Keratinocyte (primary cell): ENCODE data around the gene ERMAP. TPM values are rescaled to one million over a fixed set of nuclear protein-coding genes. Genes with fewer than 3 reads are reported as not detected.
"Not testable (repeated sequence)": the region's sequence is repeated elsewhere in the genome, so short reads cannot be mapped to it uniquely, and the experiment has no call there.

Source experiments
- DNase-seq: peaks from one replicate; pipeline ENCODE4 v3.0.0-alpha.2; 2011; ENCODE audit warnings: low read depth, missing footprints, low spot score
- FAIRE-seq: peaks from 2 replicates; lab custom pipeline; 2011; peaks lifted over from hg19 to GRCh38; lab: Jason Lieb, UNC
- H2AFZ ChIP-seq: 2 replicates; pipeline ENCODE4 v1.6.0; 2012; ENCODE audit warnings: low read length, control low read depth, inconsistent platforms; ENCODE audit not compliant: control insufficient read depth
- H3K27ac ChIP-seq: 2 replicates; pipeline ENCODE4 v1.5.1; 2011; ENCODE audit warnings: low read length; ENCODE audit not compliant: control insufficient read depth, insufficient read depth
- H3K27me3 ChIP-seq: 3 replicates; pipeline ENCODE4 v1.6.0; 2011; ENCODE audit warnings: low read length; ENCODE audit not compliant: control insufficient read depth, insufficient read depth; ENCODE audit errors: extremely low read depth
- H3K36me3 ChIP-seq, 2 experiments: 2 replicates in 1 of 2; 3 replicates in 1 of 2; pipeline ENCODE4 v1.5.1; 2011; ENCODE audit warnings: low read length in 2 of 2, mild to moderate bottlenecking in 1 of 2; ENCODE audit not compliant: control insufficient read depth in 2 of 2, insufficient read depth in 2 of 2; ENCODE audit errors: extremely low read depth in 1 of 2
- H3K4me1 ChIP-seq: 3 replicates; pipeline ENCODE4 v1.5.1; 2011; ENCODE audit warnings: low read length; ENCODE audit not compliant: control insufficient read depth, insufficient read depth; ENCODE audit errors: extremely low read depth
- H3K4me2 ChIP-seq: 3 replicates; pipeline ENCODE4 v1.6.0; 2011; ENCODE audit warnings: low read depth, low read length; ENCODE audit not compliant: control insufficient read depth, insufficient read depth; ENCODE audit errors: extremely low read depth
- H3K4me3 ChIP-seq, 3 experiments: fragments of 200-600 bp in 1 of 3; sonication (generic) in 1 of 3; 2 replicates in 2 of 3; 3 replicates in 1 of 3; pipeline ENCODE4 v1.5.1; 2011 to 2016; ENCODE audit warnings: low read length in 3 of 3, mild to moderate bottlenecking in 3 of 3, control low read depth in 2 of 3, inconsistent platforms in 1 of 3, low read depth in 1 of 3, mixed read lengths in 1 of 3, mixed run types in 1 of 3, moderate library complexity in 1 of 3; ENCODE audit not compliant: control insufficient read depth in 2 of 3, insufficient read depth in 2 of 3; ENCODE audit errors: extremely low read depth in 1 of 3
- H3K79me2 ChIP-seq: 2 replicates; pipeline ENCODE4 v1.6.0; 2012; ENCODE audit warnings: low read length; ENCODE audit not compliant: control insufficient read depth, insufficient read depth
- H3K9ac ChIP-seq: 3 replicates; pipeline ENCODE4 v1.6.0; 2011; ENCODE audit warnings: low read length; ENCODE audit not compliant: control insufficient read depth, insufficient read depth; ENCODE audit errors: extremely low read depth
- H3K9me1 ChIP-seq: 3 replicates; pipeline ENCODE4 v1.6.0; 2011; ENCODE audit warnings: low read length; ENCODE audit not compliant: control insufficient read depth, insufficient read depth; ENCODE audit errors: extremely low read depth
- H3K9me3 ChIP-seq: 2 replicates; pipeline ENCODE4 v1.5.1; 2012; ENCODE audit warnings: low read depth, low read length; ENCODE audit not compliant: control insufficient read depth
- H4K20me1 ChIP-seq: 3 replicates; pipeline ENCODE4 v1.6.0; 2011; ENCODE audit warnings: low read length; ENCODE audit not compliant: control insufficient read depth, insufficient read depth; ENCODE audit errors: extremely low read depth
- EZH2 ChIP-seq: IDR thresholded peaks from one replicate; pipeline ENCODE4 v1.6.1; 2012; ENCODE audit warnings: inconsistent platforms, mild to moderate bottlenecking, low read length, moderate library complexity
- dilution Hi-C: fragments of 300-500 bp; cut with MboI; formaldehyde crosslinking; loops from one replicate; pipeline ENCODE4 v1.7.0; 2020; ENCODE audit warnings: low sequenced_read_pairs; ENCODE audit not compliant: extremely low pct_ligation_motif_present
- polyA plus RNA-seq, 5 experiments: library from polyadenylated mRNA; depleted of rRNA in 3 of 5; stranded (reverse) in 3 of 5; stranded (forward) in 1 of 5; unstranded in 1 of 5; fragments of >200 nt; gene quantifications; 1 replicate in 1 of 5; 2 replicates in 3 of 5; 3 replicates in 1 of 5; pipeline versions ENCODE4 v1.2.1 to v1.2.3, GENCODE V29; 2011 to 2012; ENCODE audit warnings: missing spikeins in 2 of 5, low read depth in 1 of 5, low replicate concordance in 1 of 5
- TF ChIP-seq, protein P1 (sequence below), 3 experiments: IDR thresholded peaks in 1 of 3; conservative IDR thresholded peaks in 1 of 3; optimal IDR thresholded peaks in 1 of 3; 2 replicates in 2 of 3; 3 replicates in 1 of 3; pipeline versions ENCODE3 to v1.5.1; 2011; ENCODE audit warnings: low read length in 3 of 3, mild to moderate bottlenecking in 3 of 3, moderate library complexity in 2 of 3, control low read depth in 1 of 3, inconsistent platforms in 1 of 3; ENCODE audit not compliant: insufficient read depth in 2 of 3; ENCODE audit errors: extremely low read depth in 1 of 3

The ERMAP gene
- polyA plus RNA-seq, 1 donor (not counting 4 experiments of a cell fraction or from before 2014, with no cell fraction given), result 5.6 TPM

DNA sequence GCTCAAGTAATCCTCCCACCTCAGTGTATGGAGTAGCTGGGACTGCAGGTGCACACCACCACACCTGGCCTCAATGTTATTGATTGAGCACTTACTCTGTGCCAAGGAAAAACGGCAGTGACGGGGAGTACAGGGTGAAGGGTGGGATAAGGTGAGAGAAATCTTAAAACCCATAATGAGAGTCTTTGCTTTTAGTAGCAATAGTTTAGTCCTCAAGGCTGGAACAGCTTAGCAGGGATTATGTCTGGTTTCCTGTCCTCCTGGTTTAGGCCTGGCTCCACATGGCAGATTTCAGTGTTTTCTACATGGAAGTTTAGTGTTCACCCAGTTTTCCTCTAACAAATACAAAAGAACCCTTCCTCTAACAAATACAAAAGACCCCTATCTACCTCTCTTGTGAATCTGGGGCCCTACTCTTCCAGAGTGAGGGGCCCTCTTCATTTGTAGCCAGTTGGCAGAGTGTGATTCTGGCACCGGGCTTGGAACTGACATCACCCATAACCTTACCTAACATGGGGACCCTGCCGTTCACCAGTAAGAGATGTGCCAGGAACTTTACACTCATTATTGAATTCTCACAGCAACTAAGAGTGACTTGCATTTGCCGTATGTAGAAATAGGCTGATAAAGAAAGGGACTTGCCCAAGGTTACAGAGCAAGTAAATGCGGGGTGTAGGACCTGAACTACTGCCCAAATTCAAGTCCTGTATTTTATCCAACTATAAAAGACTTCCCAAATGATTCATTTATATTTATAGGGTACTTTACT, 36.4 kb downstream of the ERMAP start:
- TF ChIP-seq, protein P1, sequence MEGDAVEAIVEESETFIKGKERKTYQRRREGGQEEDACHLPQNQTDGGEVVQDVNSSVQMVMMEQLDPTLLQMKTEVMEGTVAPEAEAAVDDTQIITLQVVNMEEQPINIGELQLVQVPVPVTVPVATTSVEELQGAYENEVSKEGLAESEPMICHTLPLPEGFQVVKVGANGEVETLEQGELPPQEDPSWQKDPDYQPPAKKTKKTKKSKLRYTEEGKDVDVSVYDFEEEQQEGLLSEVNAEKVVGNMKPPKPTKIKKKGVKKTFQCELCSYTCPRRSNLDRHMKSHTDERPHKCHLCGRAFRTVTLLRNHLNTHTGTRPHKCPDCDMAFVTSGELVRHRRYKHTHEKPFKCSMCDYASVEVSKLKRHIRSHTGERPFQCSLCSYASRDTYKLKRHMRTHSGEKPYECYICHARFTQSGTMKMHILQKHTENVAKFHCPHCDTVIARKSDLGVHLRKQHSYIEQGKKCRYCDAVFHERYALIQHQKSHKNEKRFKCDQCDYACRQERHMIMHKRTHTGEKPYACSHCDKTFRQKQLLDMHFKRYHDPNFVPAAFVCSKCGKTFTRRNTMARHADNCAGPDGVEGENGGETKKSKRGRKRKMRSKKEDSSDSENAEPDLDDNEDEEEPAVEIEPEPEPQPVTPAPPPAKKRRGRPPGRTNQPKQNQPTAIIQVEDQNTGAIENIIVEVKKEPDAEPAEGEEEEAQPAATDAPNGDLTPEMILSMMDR (optimal IDR thresholded peaks at IDR 0.05 in 1 of 3, IDR thresholded peaks at IDR 0.05 in 1 of 3, conservative IDR thresholded peaks at IDR 0.05 in 1 of 3; ENCODE audit: extremely low read depth in 1 of 3, insufficient read depth in 2 of 3, low read length in 3 of 3), result no peak
- no peak for TF ChIP-seq EZH2
- no peaks in the 10 kb centered on the region for H4K20me1 ChIP-seq
- H3K9me3 ChIP-seq, result peaks cover 6% of the 10 kb centered on the region
- FAIRE-seq, result no peak
- H3K79me2 ChIP-seq, result no peaks in the 10 kb centered on the region
- H2AFZ ChIP-seq, result no peak overlapping the region
- H3K9ac ChIP-seq, result no peak overlapping the region
- H3K4me2 ChIP-seq, result no peak overlapping the region
- H3K27ac ChIP-seq, result no peak overlapping the region
- peaks cover 7 to 9% of the 10 kb centered on the region in 2 experiments for H3K36me3 ChIP-seq
- H3K4me1 ChIP-seq, result no peaks in the 10 kb centered on the region
- dilution Hi-C loops, result no loop called here
- no peaks in the 10 kb centered on the region for H3K27me3 ChIP-seq
- no peaks in the 10 kb centered on the region for H3K9me1 ChIP-seq
- DNase-seq, result no peak
- H3K4me3 ChIP-seq, result no peak overlapping the region

DNA sequence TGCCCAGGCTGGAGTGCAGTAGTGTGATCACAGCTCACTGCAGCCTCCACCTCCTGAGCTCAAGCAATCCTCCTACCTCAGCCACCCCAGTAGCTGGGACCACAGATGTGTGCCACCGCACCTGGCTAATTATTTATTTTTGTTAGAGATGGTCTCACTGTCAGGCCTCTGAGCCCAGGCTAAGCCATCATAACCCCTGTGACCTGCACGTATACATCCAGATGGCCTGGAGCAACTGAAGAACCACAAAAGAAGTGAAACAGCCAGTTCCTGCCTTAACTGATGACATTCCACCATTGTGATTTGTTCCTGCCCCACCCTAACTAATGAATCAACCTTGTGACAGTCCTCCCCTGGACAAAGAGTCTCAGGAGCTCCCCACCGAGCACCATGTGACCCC, 39.6 kb downstream of the ERMAP start:
- H3K9me1 ChIP-seq, H3K36me3 ChIP-seq, dilution Hi-C loops, H3K27me3 ChIP-seq, H2AFZ ChIP-seq, FAIRE-seq, H4K20me1 ChIP-seq, H3K79me2 ChIP-seq, H3K27ac ChIP-seq, H3K9ac ChIP-seq, H3K4me3 ChIP-seq, DNase-seq, H3K4me2 ChIP-seq, H3K9me3 ChIP-seq, H3K4me1 ChIP-seq: not testable (repeated sequence)

DNA sequence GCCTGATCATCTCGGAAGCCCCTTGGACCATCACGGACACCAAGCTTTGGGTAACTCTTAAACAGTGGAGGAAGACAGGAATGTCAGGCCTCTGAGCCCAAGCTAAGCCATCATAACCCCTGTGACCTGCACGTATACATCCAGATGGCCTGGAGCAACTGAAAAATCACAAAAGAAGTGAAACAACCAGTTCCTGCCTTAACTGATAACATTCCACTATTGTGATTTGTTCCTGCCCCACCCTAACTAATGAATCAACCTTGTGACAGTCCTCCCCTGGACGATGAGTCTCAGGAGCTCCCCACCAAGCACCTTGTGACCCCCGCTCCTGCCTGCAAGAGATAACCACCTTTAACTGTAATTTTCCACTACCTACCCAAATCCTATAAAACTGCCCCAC, 42.4 kb downstream of the ERMAP start:
- H3K27me3 ChIP-seq, H3K9me3 ChIP-seq, H3K36me3 ChIP-seq, H3K9me1 ChIP-seq, H4K20me1 ChIP-seq, DNase-seq, H3K4me2 ChIP-seq, H3K4me1 ChIP-seq, H3K4me3 ChIP-seq, H3K9ac ChIP-seq, dilution Hi-C loops, H3K79me2 ChIP-seq, FAIRE-seq, H2AFZ ChIP-seq, H3K27ac ChIP-seq: not testable (repeated sequence)
